Fibroblast of lung (primary cell): ENCODE measurements around the gene GSDMA. TPM values are rescaled to one million over a fixed set of nuclear protein-coding genes. Genes with fewer than 3 reads are reported as not detected.

Experiments used
- DNase-seq, 2 donors: peaks; one replicate each; pipeline versions ENCODE4 v3.0.0 to v3.0.0-alpha.2; 2010; ENCODE audit warnings: low read depth in 2 of 2
- H2AFZ ChIP-seq: 2 replicates; pipeline ENCODE4 v1.5.1; 2012; ENCODE audit warnings: low read length, control low read depth, inconsistent platforms
- H3K27ac ChIP-seq: 2 replicates; pipeline ENCODE4 v1.5.1; 2011; ENCODE audit warnings: low read length, control low read depth; ENCODE audit not compliant: insufficient read depth
- H3K27me3 ChIP-seq: 2 replicates; pipeline ENCODE4 v1.5.1; 2011; ENCODE audit warnings: mild to moderate bottlenecking, low read length; ENCODE audit not compliant: control insufficient read depth, insufficient read depth
- H3K36me3 ChIP-seq: 2 replicates; pipeline ENCODE4 v1.5.1; 2011; ENCODE audit warnings: low read length; ENCODE audit not compliant: control insufficient read depth, insufficient read depth
- H3K4me1 ChIP-seq: 2 replicates; pipeline ENCODE4 v1.5.1; 2011; ENCODE audit warnings: low read length; ENCODE audit not compliant: control insufficient read depth, insufficient read depth; ENCODE audit errors: extremely low read depth
- H3K4me2 ChIP-seq: 2 replicates; pipeline ENCODE4 v1.5.1; 2011; ENCODE audit warnings: low read length, control low read depth; ENCODE audit not compliant: insufficient read depth; ENCODE audit errors: extremely low read depth
- H3K4me3 ChIP-seq, 4 experiments: fragments of 200-600 bp in 1 of 4; sonication (generic) in 1 of 4; replicated peaks in 1 of 4; 2 replicates each; pipeline ENCODE4 v1.5.1; 2011 to 2016; ENCODE audit warnings: low read length in 4 of 4, low read depth in 3 of 4, mild to moderate bottlenecking in 3 of 4, control low read depth in 2 of 4, inconsistent platforms in 1 of 4, mixed read lengths in 1 of 4; ENCODE audit not compliant: insufficient read depth in 1 of 4; ENCODE audit errors: control extremely low read depth in 1 of 4
- H3K79me2 ChIP-seq: 2 replicates; pipeline ENCODE4 v1.5.1; 2012; ENCODE audit warnings: mild to moderate bottlenecking, low read length, inconsistent platforms; ENCODE audit not compliant: control insufficient read depth, insufficient read depth
- H3K9ac ChIP-seq: 2 replicates; pipeline ENCODE4 v1.5.1; 2011; ENCODE audit warnings: mild to moderate bottlenecking, low read length, control low read depth; ENCODE audit not compliant: insufficient read depth
- H3K9me3 ChIP-seq: 2 replicates; pipeline ENCODE4 v1.5.1; 2012; ENCODE audit warnings: low read depth, low read length; ENCODE audit not compliant: control insufficient read depth, insufficient read depth
- H4K20me1 ChIP-seq: 2 replicates; pipeline ENCODE4 v1.5.1; 2011; ENCODE audit warnings: low read length; ENCODE audit not compliant: control insufficient read depth, insufficient read depth; ENCODE audit errors: extremely low read depth
- EZH2 ChIP-seq: IDR thresholded peaks from 2 replicates; pipeline ENCODE4 v1.5.1; 2012; ENCODE audit warnings: low read length, control low read depth, mild to moderate bottlenecking; ENCODE audit errors: missing control alignments
- polyA plus RNA-seq, 2 donors: library from polyadenylated mRNA; depleted of rRNA in 1 of 2; stranded (reverse) in 1 of 2; unstranded in 1 of 2; fragments of >200 nt; gene quantifications; 2 replicates each; pipeline ENCODE4 v1.2.1, GENCODE V29; 2011 to 2012; ENCODE audit warnings: missing spikeins in 1 of 2
- total RNA-seq: library from RNA; depleted of rRNA; stranded (reverse); fragments of >200 nt; gene quantifications from 2 replicates; pipeline ENCODE4 v1.2.1, GENCODE V29; 2014
- TF ChIP-seq, protein P1 (sequence below), 2 donors: IDR thresholded peaks in 1 of 2; conservative IDR thresholded peaks in 1 of 2; 1 replicate in 1 of 2; 2 replicates in 1 of 2; pipeline ENCODE4 v1.5.1; 2011 to 2012; ENCODE audit warnings: low read length in 2 of 2, control low read depth in 1 of 2, inconsistent platforms in 1 of 2, low read depth in 1 of 2, mild to moderate bottlenecking in 1 of 2

Gene GSDMA
- total and polyA plus RNA-seq, 2 donors (not counting 1 experiment from before 2014, with no cell fraction given), result not detected

- DNase-seq, result no peak
- H3K9ac ChIP-seq, result no peak overlapping the region
- H3K36me3 ChIP-seq, result no peaks in the 10 kb centered on the region
- H3K27me3 ChIP-seq, result peaks cover 3% of the 10 kb centered on the region
- H3K4me2 ChIP-seq, result no peak overlapping the region
- H4K20me1 ChIP-seq, result no peaks in the 10 kb centered on the region
- H3K79me2 ChIP-seq, result no peaks in the 10 kb centered on the region
- TF ChIP-seq, protein P1, sequence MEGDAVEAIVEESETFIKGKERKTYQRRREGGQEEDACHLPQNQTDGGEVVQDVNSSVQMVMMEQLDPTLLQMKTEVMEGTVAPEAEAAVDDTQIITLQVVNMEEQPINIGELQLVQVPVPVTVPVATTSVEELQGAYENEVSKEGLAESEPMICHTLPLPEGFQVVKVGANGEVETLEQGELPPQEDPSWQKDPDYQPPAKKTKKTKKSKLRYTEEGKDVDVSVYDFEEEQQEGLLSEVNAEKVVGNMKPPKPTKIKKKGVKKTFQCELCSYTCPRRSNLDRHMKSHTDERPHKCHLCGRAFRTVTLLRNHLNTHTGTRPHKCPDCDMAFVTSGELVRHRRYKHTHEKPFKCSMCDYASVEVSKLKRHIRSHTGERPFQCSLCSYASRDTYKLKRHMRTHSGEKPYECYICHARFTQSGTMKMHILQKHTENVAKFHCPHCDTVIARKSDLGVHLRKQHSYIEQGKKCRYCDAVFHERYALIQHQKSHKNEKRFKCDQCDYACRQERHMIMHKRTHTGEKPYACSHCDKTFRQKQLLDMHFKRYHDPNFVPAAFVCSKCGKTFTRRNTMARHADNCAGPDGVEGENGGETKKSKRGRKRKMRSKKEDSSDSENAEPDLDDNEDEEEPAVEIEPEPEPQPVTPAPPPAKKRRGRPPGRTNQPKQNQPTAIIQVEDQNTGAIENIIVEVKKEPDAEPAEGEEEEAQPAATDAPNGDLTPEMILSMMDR (conservative IDR thresholded peaks at IDR 0.05 in 1 of 2, IDR thresholded peaks at IDR 0.05 in 1 of 2; ENCODE audit: low read depth in 1 of 2, low read length in 2 of 2), result no peak
- no peak for TF ChIP-seq EZH2
- H3K4me1 ChIP-seq, result peaks cover 4% of the 10 kb centered on the region
- H2AFZ ChIP-seq, result no peak overlapping the region
- no peak overlapping the region for H3K27ac ChIP-seq
- H3K9me3 ChIP-seq, result no peaks in the 10 kb centered on the region
- H3K4me3 ChIP-seq, result no peak overlapping the region
These were observed 7.9 kb upstream of the GSDMA start for GRCh38 chr17:39954876-39955275.

- no peaks in the 10 kb centered on the region for H4K20me1 ChIP-seq
- H3K4me2 ChIP-seq, result no peak overlapping the region
- H3K36me3 ChIP-seq, result no peaks in the 10 kb centered on the region
- H3K4me1 ChIP-seq, result peaks cover 4% of the 10 kb centered on the region
- no peak overlapping the region for H2AFZ ChIP-seq
- no peaks in the 10 kb centered on the region for H3K79me2 ChIP-seq
- H3K27me3 ChIP-seq, result no peaks in the 10 kb centered on the region
- H3K4me3 ChIP-seq, result no peak overlapping the region
- H3K9me3 ChIP-seq, result no peaks in the 10 kb centered on the region
- H3K27ac ChIP-seq, result no peak overlapping the region
- no peak for DNase-seq
- H3K9ac ChIP-seq, result no peak overlapping the region
- TF ChIP-seq, protein P1 (conservative IDR thresholded peaks at IDR 0.05 in 1 of 2, IDR thresholded peaks at IDR 0.05 in 1 of 2; ENCODE audit: low read depth in 1 of 2, low read length in 2 of 2), result no peak
- TF ChIP-seq EZH2, result no peak
These were observed 7.0 kb upstream of the GSDMA start for GRCh38 chr17:39955726-39956225.

- Histone ChIP-seq H3K4me2 (no peak overlapping the region), H3K4me3 (no peak overlapping the region), H3K9ac (no peak overlapping the region), H2AFZ (no peak overlapping the region), H3K9me3 (no peaks in the 10 kb centered on the region), H3K27me3 (peaks cover 2% of the 10 kb centered on the region), H3K27ac (no peak overlapping the region), H3K36me3 (no peaks in the 10 kb centered on the region), H3K4me1 (no peaks in the 10 kb centered on the region), H4K20me1 (no peaks in the 10 kb centered on the region), H3K79me2 (no peaks in the 10 kb centered on the region)
- DNase-seq, result no peak
- TF ChIP-seq, protein P1 (conservative IDR thresholded peaks at IDR 0.05 in 1 of 2, IDR thresholded peaks at IDR 0.05 in 1 of 2; ENCODE audit: low read depth in 1 of 2, low read length in 2 of 2), result no peak
- TF ChIP-seq EZH2, result no peak
These were observed 2.2 kb upstream of the GSDMA start for GRCh38 chr17:39960524-39961041.
